HS-27A (cell line): ENCODE measurements around the gene GPR183.
"Not testable (repeated sequence)": the region's sequence is repeated elsewhere in the genome, so short reads cannot be mapped to it uniquely, and the experiment has no call there.

ENCODE experiments used
- DNase-seq: peaks from one replicate; pipeline ENCODE4 v3.0.0-alpha.2; 2012; ENCODE audit warnings: low read depth, missing footprints

GPR183 gene

GRCh38 chr13:99269627-99270241, 37.5 kb downstream of the GPR183 start:
- DNase-seq = no peak

GRCh38 chr13:99268822-99269221, 38.4 kb downstream of the GPR183 start:
- no peak for DNase-seq

- no peak for DNase-seq
Observed at GRCh38 chr13:99267927-99268326, 39.3 kb downstream of the GPR183 start.

GRCh38 chr13:99266827-99267226, 40.4 kb downstream of the GPR183 start:
- DNase-seq = no peak

GRCh38 chr13:99265821-99266426, 41.3 kb downstream of the GPR183 start:
- DNase-seq = no peak

- DNase-seq = no peak
Observed at GRCh38 chr13:99265162-99265800, 41.9 kb downstream of the GPR183 start.

GRCh38 chr13:99264051-99264450, 43.1 kb downstream of the GPR183 start:
- DNase-seq = no peak

- no peak for DNase-seq
Observed at GRCh38 chr13:99263126-99263785, 43.9 kb downstream of the GPR183 start.

- no peak for DNase-seq
Observed at GRCh38 chr13:99261059-99261458, 46.1 kb downstream of the GPR183 start.

- DNase-seq = no peak
Observed at GRCh38 chr13:99260216-99260615, 47.0 kb downstream of the GPR183 start.

GRCh38 chr13:99258946-99259345, 48.3 kb downstream of the GPR183 start:
- DNase-seq = no peak

GRCh38 chr13:99258210-99258860, 48.9 kb downstream of the GPR183 start, which contains the start of gene GPR18:
GPR18 (minus strand) TSS chr13:99258379; CDS start chr13:99255872, 2,507 bp downstream.
- DNase-seq = no peak

GRCh38 chr13:99257291-99257690, 49.9 kb downstream of the GPR183 start:
- DNase-seq = no peak

GRCh38 chr13:99256709-99257108, 50.5 kb downstream of the GPR183 start:
- no peak for DNase-seq

GRCh38 chr13:99256283-99256682, 50.9 kb downstream of the GPR183 start:
- DNase-seq = no peak

- DNase-seq = no peak
Observed at GRCh38 chr13:99255271-99255670, 51.9 kb downstream of the GPR183 start.

GRCh38 chr13:99254830-99255229, 52.4 kb downstream of the GPR183 start:
- DNase-seq = no peak

GRCh38 chr13:99251921-99252320, 55.3 kb downstream of the GPR183 start:
- no peak for DNase-seq

GRCh38 chr13:99250982-99251825, 56.0 kb downstream of the GPR183 start:
- DNase-seq = no peak

GRCh38 chr13:99249606-99250005, 57.6 kb downstream of the GPR183 start:
- DNase-seq = not testable (repeated sequence)

GRCh38 chr13:99249178-99249577, 58.0 kb downstream of the GPR183 start:
- not testable (repeated sequence) for DNase-seq
